Neuron (in vitro differentiated cells): ENCODE data around the gene USP30.
A peak's percentile ranks its signal among the peaks of the same experiment; 100 is the strongest.
"Not testable (repeated sequence)": the region's sequence is repeated elsewhere in the genome, so short reads cannot be mapped to it uniquely, and the experiment has no call there.

Experiments used
- H2AFZ ChIP-seq: one replicate; pipeline ENCODE4 v1.6.1; 2013; ENCODE audit warnings: low read depth, mild to moderate bottlenecking, inconsistent platforms, low read length, moderate library complexity
- H3K27me3 ChIP-seq: one replicate; pipeline ENCODE4 v1.6.1; 2013; ENCODE audit warnings: low read length; ENCODE audit not compliant: insufficient read depth
- H3K36me3 ChIP-seq: one replicate; pipeline ENCODE4 v1.6.1; 2013; ENCODE audit warnings: low read length; ENCODE audit not compliant: insufficient read depth
- H3K4me1 ChIP-seq: one replicate; pipeline ENCODE4 v1.6.1; 2013; ENCODE audit warnings: low read length; ENCODE audit not compliant: insufficient read depth
- H3K4me3 ChIP-seq: 2 replicates; pipeline ENCODE4 v1.5.1; 2013; ENCODE audit warnings: mild to moderate bottlenecking, low read length, moderate library complexity
- H3K9me3 ChIP-seq: one replicate; pipeline ENCODE4 v1.6.1; 2013; ENCODE audit warnings: low read length

Gene USP30

GRCh38 chr12:109052414-109053323, at the start of gene USP30:
Gene USP30 (plus strand): TSS chr12:109052576. CDS start chr12:109052679, 103 bp downstream.
- H3K4me3 ChIP-seq, result peak within 1 kb of the TSS; percentile 85
- H3K9me3 ChIP-seq, result no peaks in the 10 kb centered on the region
- peak within 1 kb of the TSS; percentile 93 for H2AFZ ChIP-seq
- no peaks in the 10 kb centered on the region for H3K27me3 ChIP-seq
- H3K36me3 ChIP-seq, result peaks cover 5% of the 10 kb centered on the region
- H3K4me1 ChIP-seq, result peaks cover 9% of the 10 kb centered on the region

- no peaks in the 10 kb centered on the region for H3K36me3 ChIP-seq
- H3K4me1 ChIP-seq, result no peaks in the 10 kb centered on the region
- no peaks in the 10 kb centered on the region for H3K27me3 ChIP-seq
- H2AFZ ChIP-seq, result no peak overlapping the region
- H3K4me3 ChIP-seq, result no peak overlapping the region
- no peaks in the 10 kb centered on the region for H3K9me3 ChIP-seq
Measured at GRCh38 chr12:109004017-109004416, 48.4 kb upstream of the USP30 start.

GRCh38 chr12:109009766-109010165, 42.6 kb upstream of the USP30 start:
- no peaks in the 10 kb centered on the region for H3K4me1 ChIP-seq
- H3K27me3 ChIP-seq, result no peaks in the 10 kb centered on the region
- no peaks in the 10 kb centered on the region for H3K9me3 ChIP-seq
- no peak overlapping the region for H3K4me3 ChIP-seq
- no peak overlapping the region for H2AFZ ChIP-seq
- H3K36me3 ChIP-seq, result no peaks in the 10 kb centered on the region

GRCh38 chr12:109010259-109010658, 42.1 kb upstream of the USP30 start:
- Histone ChIP-seq H3K4me3 (no peak overlapping the region), H3K9me3 (no peaks in the 10 kb centered on the region), H3K27me3 (no peaks in the 10 kb centered on the region), H3K36me3 (no peaks in the 10 kb centered on the region), H3K4me1 (no peaks in the 10 kb centered on the region), H2AFZ (no peak overlapping the region)

- no peak overlapping the region for H2AFZ ChIP-seq
- H3K36me3 ChIP-seq, result no peaks in the 10 kb centered on the region
- H3K27me3 ChIP-seq, result no peaks in the 10 kb centered on the region
- H3K4me1 ChIP-seq, result no peaks in the 10 kb centered on the region
- H3K9me3 ChIP-seq, result no peaks in the 10 kb centered on the region
- no peak overlapping the region for H3K4me3 ChIP-seq
Measured at GRCh38 chr12:109014984-109015765, 37.2 kb upstream of the USP30 start.

- Histone ChIP-seq H2AFZ (no peak overlapping the region), H3K27me3 (no peaks in the 10 kb centered on the region), H3K36me3 (no peaks in the 10 kb centered on the region), H3K4me1 (peaks cover under 1% of the 10 kb centered on the region), H3K4me3 (no peak overlapping the region), H3K9me3 (no peaks in the 10 kb centered on the region)
Measured at GRCh38 chr12:109016016-109016415, 36.4 kb upstream of the USP30 start.

- Histone ChIP-seq H3K4me3 (no peak overlapping the region), H3K27me3 (no peaks in the 10 kb centered on the region)
Measured at GRCh38 chr12:109016978-109017377, 35.4 kb upstream of the USP30 start.

GRCh38 chr12:109018296-109018695, 34.1 kb upstream of the USP30 start:
- H3K4me3 ChIP-seq, result no peak overlapping the region
- H3K36me3 ChIP-seq, result no peaks in the 10 kb centered on the region
- peaks cover 4% of the 10 kb centered on the region for H3K4me1 ChIP-seq
- H2AFZ ChIP-seq, result no peak overlapping the region
- no peaks in the 10 kb centered on the region for H3K27me3 ChIP-seq
- no peaks in the 10 kb centered on the region for H3K9me3 ChIP-seq

More at GRCh38 chr12:109016978-109017377, 35.4 kb upstream of the USP30 start:
- H3K36me3 ChIP-seq, result no peaks in the 10 kb centered on the region
- H3K9me3 ChIP-seq, result no peaks in the 10 kb centered on the region
- H3K4me1 ChIP-seq, result peaks cover 4% of the 10 kb centered on the region
- H2AFZ ChIP-seq, result no peak overlapping the region

GRCh38 chr12:109020146-109020795, 32.1 kb upstream of the USP30 start:
- Histone ChIP-seq H2AFZ (no peak overlapping the region), H3K27me3 (no peaks in the 10 kb centered on the region), H3K4me3 (peak overlapping the region; percentile 40), H3K4me1 (peaks cover 4% of the 10 kb centered on the region), H3K36me3 (no peaks in the 10 kb centered on the region), H3K9me3 (no peaks in the 10 kb centered on the region)

GRCh38 chr12:109020796-109021380, 31.5 kb upstream of the USP30 start, which contains the start of gene SVOP:
Gene SVOP (minus strand): TSS chr12:109021068. CDS start chr12:109020868, 200 bp downstream.
- Histone ChIP-seq H3K4me1 (peaks cover 4% of the 10 kb centered on the region), H2AFZ (no peak within 1 kb of the TSS), H3K9me3 (no peaks in the 10 kb centered on the region), H3K4me3 (peak within 1 kb of the TSS; percentile 40), H3K27me3 (no peaks in the 10 kb centered on the region), H3K36me3 (no peaks in the 10 kb centered on the region)

GRCh38 chr12:109027767-109028166, 24.6 kb upstream of the USP30 start:
- H3K9me3 ChIP-seq, result no peaks in the 10 kb centered on the region
- peaks cover 2% of the 10 kb centered on the region for H3K27me3 ChIP-seq
- H3K4me1 ChIP-seq, result no peaks in the 10 kb centered on the region
- no peak overlapping the region for H2AFZ ChIP-seq
- no peaks in the 10 kb centered on the region for H3K36me3 ChIP-seq
- H3K4me3 ChIP-seq, result no peak overlapping the region

GRCh38 chr12:109028624-109029023, 23.8 kb upstream of the USP30 start:
- H2AFZ ChIP-seq, H3K4me1 ChIP-seq, H3K9me3 ChIP-seq, H3K4me3 ChIP-seq, H3K27me3 ChIP-seq, H3K36me3 ChIP-seq: not testable (repeated sequence)
